ENCODE results near the gene COX19. TPM values are rescaled to one million over a fixed set of nuclear protein-coding genes. Genes with fewer than 3 reads are reported as not detected.

The COX19 gene
- total RNA-seq, 1 experiment from 2014 or later: 28.9 TPM

DNA sequence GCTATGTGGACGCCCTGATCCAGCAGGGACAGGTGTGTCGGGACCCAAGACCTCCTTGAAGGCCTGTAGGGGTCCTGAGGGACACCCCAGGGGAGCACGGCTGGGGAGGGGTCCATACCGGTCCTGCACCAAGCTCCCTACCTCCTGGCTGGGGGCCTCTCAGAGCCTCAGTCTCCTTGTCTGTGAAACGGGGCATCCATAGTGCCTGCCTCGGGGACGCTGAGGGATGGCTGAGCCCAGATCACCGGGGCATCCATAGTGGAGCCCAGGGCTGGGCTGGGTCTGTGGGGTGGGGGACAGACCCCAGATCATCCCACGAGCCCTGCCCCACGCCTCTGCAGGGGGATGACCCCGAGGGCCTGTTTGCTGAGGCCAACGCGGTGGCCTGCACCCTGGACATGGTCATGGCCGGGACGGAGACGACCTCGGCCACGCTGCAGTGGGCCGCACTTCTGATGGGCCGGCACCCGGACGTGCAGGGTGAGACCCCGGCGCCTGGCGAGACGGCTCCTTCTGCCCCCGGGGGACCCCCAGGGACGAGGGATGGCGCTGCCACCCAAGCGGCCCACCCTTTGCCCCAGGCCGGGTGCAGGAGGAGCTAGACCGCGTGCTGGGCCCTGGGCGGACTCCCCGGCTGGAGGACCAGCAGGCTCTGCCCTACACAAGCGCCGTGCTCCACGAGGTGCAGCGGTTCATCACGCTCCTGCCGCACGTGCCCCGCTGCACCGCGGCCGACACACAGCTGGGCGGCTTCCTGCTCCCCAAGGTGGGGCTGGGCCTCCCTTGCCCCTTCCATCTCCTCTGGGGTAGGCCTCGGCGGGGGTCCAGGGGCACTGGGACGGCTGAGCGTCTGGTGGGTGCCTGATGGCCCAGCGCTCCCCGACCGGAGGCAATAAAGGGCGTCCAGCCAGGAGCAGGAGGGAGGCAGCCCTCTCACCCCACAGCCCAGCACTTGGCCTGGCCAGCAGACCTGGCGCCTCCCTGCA is 11.7 kb upstream of the COX19 start:
- POLR2A ChIA-PET (ENCODE audit: unreplicated experiment): no interaction called here
- no peak overlapping the region for H2AFZ ChIP-seq
- H3K4me1 ChIP-seq (replicated peaks; ENCODE audit: insufficient read depth): no peaks in the 10 kb centered on the region
- H3K27ac ChIP-seq: no peak overlapping the region
- H3K79me2 ChIP-seq (ENCODE audit: low read depth): no peaks in the 10 kb centered on the region
- peaks cover 15% of the 10 kb centered on the region; the same call in 1 of the 2 replicates for H3F3A ChIP-seq (ENCODE audit: insufficient read depth, low read depth)
- no peaks in the 10 kb centered on the region for H3K36me3 ChIP-seq (ENCODE audit: low read depth)
- TF ChIP-seq EZH2 (IDR thresholded peaks at IDR 0.05; ENCODE audit: low read depth): no peak
- TF ChIP-seq, protein P1, sequence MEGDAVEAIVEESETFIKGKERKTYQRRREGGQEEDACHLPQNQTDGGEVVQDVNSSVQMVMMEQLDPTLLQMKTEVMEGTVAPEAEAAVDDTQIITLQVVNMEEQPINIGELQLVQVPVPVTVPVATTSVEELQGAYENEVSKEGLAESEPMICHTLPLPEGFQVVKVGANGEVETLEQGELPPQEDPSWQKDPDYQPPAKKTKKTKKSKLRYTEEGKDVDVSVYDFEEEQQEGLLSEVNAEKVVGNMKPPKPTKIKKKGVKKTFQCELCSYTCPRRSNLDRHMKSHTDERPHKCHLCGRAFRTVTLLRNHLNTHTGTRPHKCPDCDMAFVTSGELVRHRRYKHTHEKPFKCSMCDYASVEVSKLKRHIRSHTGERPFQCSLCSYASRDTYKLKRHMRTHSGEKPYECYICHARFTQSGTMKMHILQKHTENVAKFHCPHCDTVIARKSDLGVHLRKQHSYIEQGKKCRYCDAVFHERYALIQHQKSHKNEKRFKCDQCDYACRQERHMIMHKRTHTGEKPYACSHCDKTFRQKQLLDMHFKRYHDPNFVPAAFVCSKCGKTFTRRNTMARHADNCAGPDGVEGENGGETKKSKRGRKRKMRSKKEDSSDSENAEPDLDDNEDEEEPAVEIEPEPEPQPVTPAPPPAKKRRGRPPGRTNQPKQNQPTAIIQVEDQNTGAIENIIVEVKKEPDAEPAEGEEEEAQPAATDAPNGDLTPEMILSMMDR (conservative IDR thresholded peaks at IDR 0.05): no peak
- no peak overlapping the region for H3K4me3 ChIP-seq
- H3K9me2 ChIP-seq (ENCODE audit: insufficient read depth): no peaks in the 10 kb centered on the region
- CTCF ChIA-PET: no interaction called here
- 0 out of 2 replicates have a peak, but pooled peaks cover 6% of the 10 kb centered on the region for H4K20me1 ChIP-seq (ENCODE audit: insufficient read depth)
- DNase-seq: no peak
- no TSS peak for BruUV-seq (replicated peaks)
- H3K9me3 ChIP-seq (ENCODE audit: insufficient read depth, low read depth): no peaks in the 10 kb centered on the region
- intact Hi-C loops (cut with micrococcal nuclease; ENCODE audit: unreplicated experiment): no loop called here
- H3K4me2 ChIP-seq: no peak overlapping the region
- H3K27me3 ChIP-seq (ENCODE audit: insufficient read depth, low read depth): no peaks in the 10 kb centered on the region

- intact Hi-C loops (cut with micrococcal nuclease; ENCODE audit: unreplicated experiment): no loop called here
- Histone ChIP-seq H3K4me3 (no peak overlapping the region), H3K9me3 (ENCODE audit: insufficient read depth, low read depth) (no peaks in the 10 kb centered on the region), H3K36me3 (ENCODE audit: low read depth) (no peaks in the 10 kb centered on the region), H2AFZ (no peak overlapping the region), H4K20me1 (ENCODE audit: insufficient read depth) (0 out of 2 replicates have a peak, but pooled peaks cover 6% of the 10 kb centered on the region), H3K79me2 (ENCODE audit: low read depth) (no peaks in the 10 kb centered on the region), H3K27me3 (ENCODE audit: insufficient read depth, low read depth) (no peaks in the 10 kb centered on the region), H3K4me2 (no peak overlapping the region), H3F3A (ENCODE audit: insufficient read depth, low read depth) (peaks cover 15% of the 10 kb centered on the region; the same call in 1 of the 2 replicates), H3K27ac (no peak overlapping the region), H3K4me1 (replicated peaks; ENCODE audit: insufficient read depth) (no peaks in the 10 kb centered on the region), H3K9me2 (ENCODE audit: insufficient read depth) (no peaks in the 10 kb centered on the region)
- DNase-seq: peak; percentile 48 to 49
- POLR2A ChIA-PET (ENCODE audit: unreplicated experiment): interaction anchor here (0.6 to 0.8 kb wide), 3 partner anchors 36 to 171 kb away, joined by 3 to 6 read pairs (median 6); no protein-coding TSS in a partner anchor
- CTCF ChIA-PET: interaction anchor here (0.6 kb wide), 1 partner anchor 157 kb away, joined by 3 read pairs; no protein-coding TSS in a partner anchor
- TF ChIP-seq, protein P1 (conservative IDR thresholded peaks at IDR 0.05): no peak
- no peak for TF ChIP-seq EZH2 (IDR thresholded peaks at IDR 0.05; ENCODE audit: low read depth)
- BruUV-seq (replicated peaks): no TSS peak
These were observed 10.8 kb upstream of the COX19 start for GRCh38 chr7:985915-986741.

DNA sequence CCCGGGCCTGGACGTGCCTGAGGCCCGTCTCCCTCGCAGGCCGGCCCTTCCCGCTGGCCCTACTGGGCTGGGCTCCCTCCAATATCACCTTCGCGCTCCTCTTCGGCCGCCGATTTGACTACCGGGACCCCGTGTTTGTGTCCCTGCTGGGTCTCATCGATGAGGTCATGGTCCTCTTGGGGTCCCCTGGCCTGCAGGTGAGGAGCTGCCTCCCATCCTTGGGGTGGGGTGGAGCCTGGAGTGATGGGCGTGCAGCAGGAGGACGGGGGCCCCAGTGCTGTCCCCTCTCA is 9.7 kb upstream of the COX19 start:
- peaks cover 15% of the 10 kb centered on the region; the same call in 1 of the 2 replicates for H3F3A ChIP-seq (ENCODE audit: insufficient read depth, low read depth)
- no peaks in the 10 kb centered on the region for H3K4me1 ChIP-seq (replicated peaks; ENCODE audit: insufficient read depth)
- intact Hi-C loops (cut with micrococcal nuclease; ENCODE audit: unreplicated experiment): no loop called here
- no peak overlapping the region for H3K4me3 ChIP-seq
- H4K20me1 ChIP-seq (ENCODE audit: insufficient read depth): 0 out of 2 replicates have a peak, but pooled peaks cover 6% of the 10 kb centered on the region
- H3K9me3 ChIP-seq (ENCODE audit: insufficient read depth, low read depth): no peaks in the 10 kb centered on the region
- no peaks in the 10 kb centered on the region for H3K79me2 ChIP-seq (ENCODE audit: low read depth)
- H3K4me2 ChIP-seq: no peak overlapping the region
- no TSS peak for BruUV-seq (replicated peaks)
- ChIA-PET POLR2A (ENCODE audit: unreplicated experiment) (interaction anchor here (0.6 to 0.8 kb wide), 4 partner anchors 37 to 172 kb away, joined by 3 to 6 read pairs (median 5); no protein-coding TSS in a partner anchor), CTCF (no interaction called here)
- H3K9me2 ChIP-seq (ENCODE audit: insufficient read depth): no peaks in the 10 kb centered on the region
- H3K36me3 ChIP-seq (ENCODE audit: low read depth): no peaks in the 10 kb centered on the region
- H2AFZ ChIP-seq: no peak overlapping the region
- no peaks in the 10 kb centered on the region for H3K27me3 ChIP-seq (ENCODE audit: insufficient read depth, low read depth)
- TF ChIP-seq, protein P1 (conservative IDR thresholded peaks at IDR 0.05): no peak
- TF ChIP-seq EZH2 (IDR thresholded peaks at IDR 0.05; ENCODE audit: low read depth): no peak
- no peak for DNase-seq
- H3K27ac ChIP-seq: no peak overlapping the region
